Duodenal mucosa (tissue), 2 donors: ENCODE results near the gene UMOD.
"Not testable (repeated sequence)": the region's sequence is repeated elsewhere in the genome, so short reads cannot be mapped to it uniquely, and the experiment has no call there.

ENCODE experiments used
- H3K27ac ChIP-seq: one replicate; pipeline ENCODE4 v1.7.0; 2013; ENCODE audit warnings: low read depth, low read length
- H3K27me3 ChIP-seq, 2 donors: one replicate each; pipeline ENCODE4 v1.7.0; 2013; ENCODE audit warnings: low read length in 2 of 2, control low read depth in 1 of 2; ENCODE audit not compliant: insufficient read depth in 2 of 2, control insufficient read depth in 1 of 2
- H3K36me3 ChIP-seq, 2 donors: one replicate each; pipeline ENCODE4 v1.7.0; 2013; ENCODE audit warnings: low read length in 2 of 2, control low read depth in 1 of 2; ENCODE audit not compliant: insufficient read depth in 2 of 2, control insufficient read depth in 1 of 2
- H3K4me1 ChIP-seq, 2 donors: one replicate each; pipeline ENCODE4 v1.7.0; 2013; ENCODE audit warnings: low read length in 2 of 2, control low read depth in 1 of 2; ENCODE audit not compliant: insufficient read depth in 2 of 2, control insufficient read depth in 1 of 2
- H3K4me3 ChIP-seq, 2 donors: one replicate each; pipeline ENCODE4 v1.7.0; 2013; ENCODE audit warnings: low read length in 2 of 2, low read depth in 1 of 2
- H3K9ac ChIP-seq, 2 donors: one replicate each; pipeline ENCODE4 v1.7.0; 2013; ENCODE audit warnings: low read length in 2 of 2, low read depth in 1 of 2
- H3K9me3 ChIP-seq, 2 donors: one replicate each; pipeline ENCODE4 v1.7.0; 2013; ENCODE audit warnings: low read length in 2 of 2, control low read depth in 1 of 2; ENCODE audit not compliant: control insufficient read depth in 1 of 2

Gene UMOD

DNA sequence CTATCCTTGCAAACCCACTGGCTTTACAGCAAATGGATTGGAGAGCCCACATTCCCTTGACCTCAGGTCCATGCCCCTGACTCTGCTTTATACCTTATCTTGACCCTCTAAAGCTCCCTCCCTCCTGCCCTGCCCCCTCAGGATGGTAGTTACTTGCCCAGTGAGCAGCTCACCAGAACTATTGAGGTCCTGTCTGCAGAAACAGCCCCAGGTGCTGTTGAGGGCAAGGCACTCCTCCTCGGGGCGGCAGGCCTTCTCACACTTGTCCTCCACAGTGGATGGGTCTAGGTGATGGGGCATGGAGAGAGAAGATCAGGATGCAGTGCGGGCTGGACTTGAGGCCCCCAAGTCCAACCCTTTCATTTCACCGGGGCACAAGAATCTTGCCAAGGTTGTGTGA lies 29.8 kb downstream of the UMOD start:
- Histone ChIP-seq H3K9me3 (no peaks in the 10 kb centered on the region), H3K27ac (no peak overlapping the region), H3K36me3 (no peaks in the 10 kb centered on the region), H3K4me3 (no peak overlapping the region), H3K27me3 (no peaks in the 10 kb centered on the region), H3K4me1 (peaks cover 11 to 13% of the 10 kb centered on the region in 2 donors), H3K9ac (no peak overlapping the region)

DNA sequence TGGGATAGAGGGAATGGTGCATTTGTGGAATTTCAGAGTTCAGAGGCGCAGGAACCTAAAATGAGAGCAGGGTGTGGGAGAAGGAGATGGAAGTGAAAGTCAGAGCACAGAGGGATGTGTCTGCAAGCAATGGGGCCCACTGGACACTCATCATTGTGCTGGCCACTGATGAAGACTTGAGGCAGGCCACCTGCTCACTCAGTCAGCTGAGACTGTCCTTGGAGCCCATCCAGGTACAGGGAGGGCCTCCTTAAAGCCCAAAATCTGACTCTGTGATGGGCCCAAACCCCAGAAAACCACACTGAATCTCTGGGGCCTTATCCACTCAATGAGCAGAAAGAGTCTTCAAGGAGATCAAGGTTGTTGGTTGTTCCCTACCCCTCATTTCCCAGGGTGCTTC lies 30.8 kb downstream of the UMOD start:
- Histone ChIP-seq H3K9ac (no peak overlapping the region), H3K27ac (no peak overlapping the region), H3K4me3 (no peak overlapping the region), H3K36me3 (no peaks in the 10 kb centered on the region), H3K9me3 (no peaks in the 10 kb centered on the region), H3K4me1 (peaks cover 7 to 8% of the 10 kb centered on the region in 2 donors), H3K27me3 (no peaks in the 10 kb centered on the region)

DNA sequence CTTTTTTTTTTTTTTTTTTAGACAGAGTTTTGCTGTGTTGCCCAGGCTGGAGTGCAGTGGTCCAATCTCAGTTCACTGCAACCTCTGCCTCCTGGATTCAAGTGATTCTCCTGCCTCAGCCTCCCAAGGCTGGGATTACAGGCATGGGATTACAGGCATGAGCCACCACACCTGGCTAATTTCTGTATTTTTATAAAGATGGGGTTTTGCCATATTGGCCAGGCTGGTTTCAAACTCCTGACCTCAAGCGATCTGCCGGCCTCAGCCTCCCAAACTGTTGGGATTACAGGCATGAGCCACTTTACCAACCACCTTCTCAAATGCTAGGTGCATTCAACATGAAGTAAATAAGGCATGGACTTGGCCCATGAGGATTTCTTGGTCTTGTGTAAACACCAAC lies 31.5 kb downstream of the UMOD start:
- H3K36me3 ChIP-seq, H3K4me1 ChIP-seq, H3K9ac ChIP-seq, H3K27me3 ChIP-seq, H3K9me3 ChIP-seq, H3K27ac ChIP-seq, H3K4me3 ChIP-seq: not testable (repeated sequence)

DNA sequence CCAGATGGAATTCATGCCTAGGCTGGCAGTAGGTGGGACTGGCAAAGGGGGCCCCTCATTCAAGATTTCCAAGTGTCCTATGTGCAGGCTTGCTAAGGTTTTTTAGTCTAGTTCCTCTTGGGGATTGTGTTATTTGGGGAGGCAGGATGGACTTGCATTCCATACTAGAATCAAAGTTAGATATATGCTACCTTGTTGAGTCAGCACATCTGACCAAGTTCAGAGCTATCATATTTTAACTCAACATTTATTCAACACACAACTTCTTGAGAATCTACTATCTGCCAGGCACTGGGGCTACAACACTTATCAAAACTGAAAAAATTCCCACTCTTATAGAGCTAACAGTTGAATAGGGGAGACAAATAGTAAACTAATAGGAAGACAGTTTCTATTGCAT lies 31.9 kb downstream of the UMOD start:
- Histone ChIP-seq H3K4me1 (no peaks in the 10 kb centered on the region), H3K9me3 (no peaks in the 10 kb centered on the region), H3K4me3 (no peak overlapping the region), H3K36me3 (peaks cover 0 to under 1% of the 10 kb centered on the region in 2 donors), H3K27ac (no peak overlapping the region), H3K9ac (no peak overlapping the region), H3K27me3 (no peaks in the 10 kb centered on the region)

DNA sequence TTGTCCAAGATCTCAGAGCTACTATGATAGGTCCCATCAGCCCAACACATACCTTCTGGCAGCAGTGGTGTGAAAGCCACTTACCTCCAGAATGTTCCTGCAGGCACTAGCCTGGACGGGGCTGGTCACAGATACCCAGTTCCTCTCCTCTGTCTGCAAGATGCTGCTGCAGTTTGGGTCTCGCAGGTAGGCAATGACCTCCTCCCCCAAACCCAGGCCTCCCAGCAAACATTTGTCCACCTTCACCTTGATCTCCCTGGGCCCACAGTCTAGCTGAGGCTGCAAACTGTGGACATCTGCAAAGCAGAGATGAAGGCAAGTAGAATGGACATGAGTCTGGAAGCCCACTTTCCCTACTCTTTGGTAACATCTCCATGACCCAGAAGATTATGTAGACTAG lies 32.3 kb downstream of the UMOD start:
- Histone ChIP-seq H3K36me3 (peaks cover 0 to 3% of the 10 kb centered on the region in 2 donors), H3K9me3 (no peaks in the 10 kb centered on the region), H3K27ac (no peak overlapping the region), H3K27me3 (no peaks in the 10 kb centered on the region), H3K9ac (no peak overlapping the region), H3K4me1 (no peaks in the 10 kb centered on the region), H3K4me3 (no peak overlapping the region)

DNA sequence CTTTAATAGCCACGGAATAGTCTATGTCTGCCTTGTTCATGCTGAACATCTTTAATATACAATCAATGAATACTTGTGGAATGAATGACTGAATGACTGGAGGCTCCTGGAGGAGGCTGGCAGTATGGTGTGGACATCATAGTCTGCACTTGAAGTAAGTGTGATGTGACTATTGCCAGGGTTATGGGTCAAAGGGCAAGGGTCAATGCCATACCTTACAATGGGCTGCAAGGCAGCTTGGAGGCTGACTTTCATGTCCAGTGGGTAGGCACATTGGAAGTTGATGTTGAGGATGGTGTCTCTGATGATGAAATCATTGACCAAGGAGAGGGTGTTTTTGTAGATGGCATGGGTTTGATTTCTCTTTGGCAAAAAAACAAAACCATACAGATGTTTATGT lies 33.1 kb downstream of the UMOD start:
- H3K36me3 ChIP-seq, result peaks cover 0 to 3% of the 10 kb centered on the region in 2 donors
- no peak overlapping the region for H3K9ac ChIP-seq
- H3K4me1 ChIP-seq, result no peaks in the 10 kb centered on the region
- H3K27me3 ChIP-seq, result no peaks in the 10 kb centered on the region
- H3K4me3 ChIP-seq, result no peak overlapping the region
- no peaks in the 10 kb centered on the region for H3K9me3 ChIP-seq
- H3K27ac ChIP-seq, result no peak overlapping the region

DNA sequence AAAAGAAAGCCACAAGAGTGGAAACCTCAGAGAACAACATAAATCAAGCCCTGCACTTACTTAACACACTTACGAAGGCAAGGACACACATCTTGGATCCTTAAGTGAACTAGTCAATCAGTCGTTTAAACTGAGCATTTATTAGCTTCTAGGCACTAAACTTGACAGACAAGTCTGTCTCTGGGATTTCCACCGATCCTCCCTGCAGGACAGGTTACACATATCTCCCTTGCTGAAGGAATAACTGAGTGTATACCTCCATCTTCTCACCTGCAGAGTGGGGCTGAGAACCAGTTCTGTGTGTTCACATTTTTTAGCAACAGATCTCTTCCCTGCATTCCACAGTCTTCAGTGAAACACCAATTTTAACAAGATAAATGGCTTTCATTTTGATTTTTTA lies 34.1 kb downstream of the UMOD start:
- Histone ChIP-seq H3K27ac (no peak overlapping the region), H3K9me3 (no peaks in the 10 kb centered on the region)

DNA sequence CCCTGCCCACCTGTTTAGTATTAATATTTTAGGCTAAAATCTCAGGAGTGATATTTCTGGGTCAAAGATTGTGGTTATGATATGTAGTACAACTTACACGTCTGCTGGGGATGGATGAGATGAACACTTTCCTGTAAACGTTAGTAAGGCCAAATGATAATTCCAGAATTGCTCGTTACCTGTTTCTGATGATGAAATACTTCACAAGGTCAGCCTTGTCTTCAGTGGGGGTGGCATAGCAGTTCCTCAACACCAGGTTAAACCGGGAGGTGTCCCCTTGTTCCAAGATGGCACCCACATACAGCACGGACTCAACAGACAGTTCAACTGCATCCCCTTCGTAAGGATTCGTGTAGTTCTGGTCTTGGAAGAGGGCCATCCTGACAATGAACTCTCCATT lies 34.5 kb downstream of the UMOD start:
- H3K4me3 ChIP-seq, result no peak overlapping the region
- peaks cover 0 to 3% of the 10 kb centered on the region in 2 donors for H3K36me3 ChIP-seq
- no peaks in the 10 kb centered on the region for H3K4me1 ChIP-seq
- no peaks in the 10 kb centered on the region for H3K9me3 ChIP-seq
- no peaks in the 10 kb centered on the region for H3K27me3 ChIP-seq
- H3K27ac ChIP-seq, result no peak overlapping the region
- H3K9ac ChIP-seq, result no peak overlapping the region

More for the DNA sequence above, 34.1 kb downstream of the UMOD start:
- Histone ChIP-seq H3K4me3 (no peak overlapping the region), H3K36me3 (peaks cover 0 to 3% of the 10 kb centered on the region in 2 donors), H3K9ac (no peak overlapping the region), H3K4me1 (no peaks in the 10 kb centered on the region), H3K27me3 (no peaks in the 10 kb centered on the region)

DNA sequence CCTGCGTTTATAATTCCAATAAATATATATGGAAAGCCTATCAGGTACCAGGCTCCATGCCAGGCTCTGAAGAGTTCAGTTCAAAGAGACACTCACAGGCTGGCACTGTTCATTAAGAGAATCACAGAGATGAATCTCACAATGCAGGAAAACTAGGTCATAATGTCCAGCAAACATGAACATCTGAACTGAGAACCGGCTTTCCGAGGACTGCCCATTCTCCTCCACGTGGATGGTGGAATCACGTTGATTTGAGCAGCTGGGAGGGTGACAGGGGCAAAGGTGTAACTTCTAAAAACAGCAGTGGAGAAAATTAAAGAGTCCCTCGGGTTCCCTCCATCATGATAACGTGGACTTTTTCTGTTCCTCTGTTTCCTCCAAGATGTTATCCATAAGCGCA lies 35.4 kb downstream of the UMOD start:
- Histone ChIP-seq H3K27me3 (no peaks in the 10 kb centered on the region), H3K4me1 (no peaks in the 10 kb centered on the region), H3K9me3 (no peaks in the 10 kb centered on the region), H3K27ac (no peak overlapping the region), H3K36me3 (peaks cover 0 to 3% of the 10 kb centered on the region in 2 donors), H3K4me3 (no peak overlapping the region), H3K9ac (no peak overlapping the region)

DNA sequence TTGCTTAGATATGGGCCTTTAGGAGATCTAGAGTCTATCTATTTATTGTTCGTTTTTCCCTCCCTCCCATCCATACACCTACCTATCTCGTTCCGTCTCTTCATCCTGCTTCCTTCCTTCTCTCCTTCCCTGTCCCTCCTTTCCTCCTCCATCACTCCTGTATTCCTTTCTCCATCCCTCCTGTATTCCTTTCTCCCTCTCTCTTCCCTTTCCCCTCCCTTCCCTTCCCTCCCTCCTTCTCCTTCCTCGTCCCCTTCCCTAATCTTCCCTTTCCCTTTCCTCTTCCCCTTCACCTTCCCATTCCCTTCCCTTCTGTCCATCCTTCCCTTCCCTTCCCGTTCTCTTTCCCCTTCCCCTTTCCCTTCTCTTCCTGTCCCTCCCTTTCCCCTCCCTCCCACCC lies 35.8 kb downstream of the UMOD start:
- H3K27me3 ChIP-seq, result no peaks in the 10 kb centered on the region
- no peak overlapping the region for H3K4me3 ChIP-seq
- no peak overlapping the region for H3K27ac ChIP-seq
- H3K9me3 ChIP-seq, result no peaks in the 10 kb centered on the region
- no peaks in the 10 kb centered on the region for H3K4me1 ChIP-seq
- peaks cover 0 to 3% of the 10 kb centered on the region in 2 donors for H3K36me3 ChIP-seq
- no peak overlapping the region for H3K9ac ChIP-seq

DNA sequence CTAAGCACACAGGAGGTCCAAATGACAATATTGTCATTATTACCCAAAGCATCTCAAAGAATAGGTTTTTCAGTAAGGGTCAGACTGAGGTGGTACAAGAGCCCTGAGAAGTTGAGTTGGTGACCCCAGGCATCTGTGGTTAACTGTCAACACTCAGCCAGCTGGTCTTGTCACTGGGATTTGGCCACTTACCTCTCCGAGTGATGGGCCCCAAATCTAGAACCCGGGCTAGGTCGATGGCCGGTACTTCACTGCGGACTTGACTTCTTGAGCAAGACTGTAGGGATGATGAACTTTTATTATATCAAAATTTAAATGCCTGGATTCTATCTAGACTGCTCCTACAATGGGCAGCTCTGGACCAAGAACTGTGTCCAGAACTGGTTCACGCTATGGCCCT lies 36.8 kb downstream of the UMOD start:
- Histone ChIP-seq H3K27me3 (no peaks in the 10 kb centered on the region), H3K4me3 (no peak overlapping the region), H3K36me3 (peaks cover 0 to 6% of the 10 kb centered on the region in 2 donors), H3K9ac (no peak overlapping the region), H3K27ac (no peak overlapping the region), H3K4me1 (no peaks in the 10 kb centered on the region), H3K9me3 (no peaks in the 10 kb centered on the region)
